Prostate gland (tissue), 2 donors: Measurements from ENCODE around the gene PCSK6. TPM values are rescaled to one million over a fixed set of nuclear protein-coding genes. Genes with fewer than 3 reads are reported as not detected.

ENCODE experiments used
- DNase-seq: peaks from one replicate; pipeline ENCODE4 v3.0.0-alpha.2; 2019; ENCODE audit warnings: low spot score
- H3K27ac ChIP-seq, 2 donors: fragments of 200-600 bp; sonication (generic); 2 replicates each; pipeline ENCODE4 v1.5.1; 2017 to 2019
- H3K27me3 ChIP-seq: fragments of 200-600 bp; sonication (generic); replicated peaks from 2 replicates; pipeline ENCODE4 v1.5.1; 2019; ENCODE audit not compliant: insufficient read depth
- H3K36me3 ChIP-seq, 2 donors: fragments of 200-600 bp; sonication (generic); 1 replicate in 1 of 2; 2 replicates in 1 of 2; pipeline versions ENCODE4 v1.5.1 to v1.8.1; 2017 to 2019
- H3K4me1 ChIP-seq: fragments of 200-600 bp; sonication (generic); replicated peaks from 2 replicates; pipeline ENCODE4 v1.5.1; 2019
- H3K4me3 ChIP-seq, 2 donors: fragments of 200-600 bp; sonication (generic); 2 replicates each; pipeline ENCODE4 v1.5.1; 2017 to 2019
- H3K9me3 ChIP-seq: fragments of 200-600 bp; sonication (generic); 2 replicates; pipeline ENCODE4 v1.5.1; 2017
- POLR2A ChIP-seq: fragments of 450-650 bp; IDR thresholded peaks from one replicate; pipeline ENCODE4 v1.6.1; 2016; ENCODE audit warnings: antibody characterized with exemption, mild to moderate bottlenecking
- POLR2AphosphoS5 ChIP-seq: sonication (generic); formaldehyde crosslinking; IDR thresholded peaks from one replicate; pipeline ENCODE4 v1.6.1; 2017; ENCODE audit warnings: antibody characterized with exemption
- WGBS: methylation state at CpG from one replicate; pipeline ENCODE4 v1.1.5; 2018; 5-methylcytosine and 5-hydroxymethylcytosine counted together
- intact Hi-C: fragments of 100-400 bp; cut with DNase I; formaldehyde crosslinking; loops from one replicate; pipeline ENCODE4 v1.14.2; 2022
- total RNA-seq, 2 donors: library from RNA; depleted of rRNA; stranded (reverse); fragments of >200 nt; gene quantifications; one replicate each; pipeline ENCODE4 v1.1.0, GENCODE V29; 2016
- TF ChIP-seq, protein P1 (sequence below), 4 experiments: fragments of 200-600 bp in 2 of 4; fragments of 450-650 bp in 2 of 4; sonication (generic) in 2 of 4; IDR thresholded peaks; 1 replicate in 3 of 4; 2 replicates in 1 of 4; pipeline ENCODE4 v1.5.1; 2016 to 2019; ENCODE audit warnings: antibody characterized with exemption in 4 of 4, mild to moderate bottlenecking in 2 of 4, moderate library complexity in 2 of 4

The PCSK6 gene
- total RNA-seq, 2 donors from 2014 or later, result 4.4 to 84.1 TPM

- Histone ChIP-seq H3K9me3 (no peaks in the 10 kb centered on the region), H3K4me1 (no peaks in the 10 kb centered on the region), H3K4me3 (no peak overlapping the region), H3K27me3 (no peaks in the 10 kb centered on the region), H3K36me3 (no peaks in the 10 kb centered on the region), H3K27ac (no peak overlapping the region)
- DNase-seq, result no peak
- TF ChIP-seq, protein P1, sequence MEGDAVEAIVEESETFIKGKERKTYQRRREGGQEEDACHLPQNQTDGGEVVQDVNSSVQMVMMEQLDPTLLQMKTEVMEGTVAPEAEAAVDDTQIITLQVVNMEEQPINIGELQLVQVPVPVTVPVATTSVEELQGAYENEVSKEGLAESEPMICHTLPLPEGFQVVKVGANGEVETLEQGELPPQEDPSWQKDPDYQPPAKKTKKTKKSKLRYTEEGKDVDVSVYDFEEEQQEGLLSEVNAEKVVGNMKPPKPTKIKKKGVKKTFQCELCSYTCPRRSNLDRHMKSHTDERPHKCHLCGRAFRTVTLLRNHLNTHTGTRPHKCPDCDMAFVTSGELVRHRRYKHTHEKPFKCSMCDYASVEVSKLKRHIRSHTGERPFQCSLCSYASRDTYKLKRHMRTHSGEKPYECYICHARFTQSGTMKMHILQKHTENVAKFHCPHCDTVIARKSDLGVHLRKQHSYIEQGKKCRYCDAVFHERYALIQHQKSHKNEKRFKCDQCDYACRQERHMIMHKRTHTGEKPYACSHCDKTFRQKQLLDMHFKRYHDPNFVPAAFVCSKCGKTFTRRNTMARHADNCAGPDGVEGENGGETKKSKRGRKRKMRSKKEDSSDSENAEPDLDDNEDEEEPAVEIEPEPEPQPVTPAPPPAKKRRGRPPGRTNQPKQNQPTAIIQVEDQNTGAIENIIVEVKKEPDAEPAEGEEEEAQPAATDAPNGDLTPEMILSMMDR (IDR thresholded peaks at IDR 0.05), result no peak
- no peak for TF ChIP-seq POLR2AphosphoS5
- TF ChIP-seq POLR2A, result no peak
- intact Hi-C loops, result no loop called here
- WGBS, result 75% methylated on average over 7 of the region's 7 CpGs
Measured at GRCh38 chr15:101410612-101411011, 78.9 kb downstream of the PCSK6 start.

DNA sequence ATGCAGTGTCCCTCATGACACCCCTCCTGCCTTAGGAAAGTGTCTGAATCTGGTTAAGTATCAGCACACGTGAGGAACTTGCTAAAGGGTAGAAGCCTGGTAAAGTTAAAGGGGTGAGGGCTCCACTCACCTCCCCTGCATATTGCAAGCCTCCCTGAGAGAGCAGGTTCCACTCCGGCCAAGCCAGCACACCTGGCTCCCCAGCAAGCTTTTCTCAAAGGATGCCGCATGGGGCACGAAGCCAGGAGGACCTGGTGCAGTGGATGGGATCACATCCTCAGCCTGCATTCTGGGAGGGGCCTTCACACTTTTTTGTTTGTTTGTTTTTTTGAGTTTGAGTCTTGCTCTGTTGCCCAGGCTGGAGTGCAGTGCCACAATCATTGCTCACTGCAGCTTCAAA is 79.9 kb downstream of the PCSK6 start:
- TF ChIP-seq POLR2AphosphoS5, result no peak
- TF ChIP-seq, protein P1 (IDR thresholded peaks at IDR 0.05), result no peak
- TF ChIP-seq POLR2A, result no peak
- intact Hi-C loops, result no loop called here
- Histone ChIP-seq H3K9me3 (no peaks in the 10 kb centered on the region), H3K27me3 (no peaks in the 10 kb centered on the region), H3K36me3 (no peaks in the 10 kb centered on the region), H3K4me3 (no peak overlapping the region), H3K27ac (no peak overlapping the region), H3K4me1 (no peaks in the 10 kb centered on the region)
- 95% methylated on average over 4 of the region's 4 CpGs for WGBS
- no peak for DNase-seq

- intact Hi-C loops, result no loop called here
- Histone ChIP-seq H3K27ac (no peak overlapping the region), H3K27me3 (no peaks in the 10 kb centered on the region), H3K4me1 (no peaks in the 10 kb centered on the region), H3K36me3 (no peaks in the 10 kb centered on the region), H3K9me3 (no peaks in the 10 kb centered on the region), H3K4me3 (no peak overlapping the region)
- WGBS, result 93% methylated on average over 23 of the region's 23 CpGs
- no peak for DNase-seq
- TF ChIP-seq, protein P1 (IDR thresholded peaks at IDR 0.05), result no peak
- TF ChIP-seq POLR2A (no peak), POLR2AphosphoS5 (no peak)
Measured at GRCh38 chr15:101407966-101408775, 81.3 kb downstream of the PCSK6 start.

DNA sequence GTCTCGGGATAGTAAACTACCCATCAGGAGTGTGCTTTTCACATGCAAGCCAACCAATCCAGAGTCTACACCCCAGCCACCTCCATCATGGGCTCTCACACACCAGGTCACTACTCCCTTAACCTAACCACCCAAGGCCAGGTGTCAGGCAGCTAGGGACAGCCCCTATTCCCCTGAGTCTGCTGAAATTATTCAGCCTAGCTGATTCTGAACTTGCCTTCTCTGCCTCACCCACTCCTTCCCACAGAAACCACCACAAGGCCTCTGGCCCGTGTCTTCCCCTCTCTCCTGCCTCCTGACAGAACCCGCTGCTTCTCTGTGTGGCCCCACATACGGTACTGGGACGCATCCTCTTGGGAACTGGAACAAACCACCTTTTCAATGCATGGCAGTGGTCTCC is 82.1 kb downstream of the PCSK6 start:
- Histone ChIP-seq H3K9me3 (no peaks in the 10 kb centered on the region), H3K4me1 (no peaks in the 10 kb centered on the region), H3K4me3 (no peak overlapping the region), H3K36me3 (no peaks in the 10 kb centered on the region), H3K27ac (no peak overlapping the region), H3K27me3 (no peaks in the 10 kb centered on the region)
- 89% methylated on average over 5 of the region's 5 CpGs for WGBS
- TF ChIP-seq, protein P1 (IDR thresholded peaks at IDR 0.05), result no peak
- TF ChIP-seq POLR2A, result no peak
- TF ChIP-seq POLR2AphosphoS5, result no peak
- no peak for DNase-seq
- intact Hi-C loops, result no loop called here
